ENCODE results near the gene KRTAP6-2. TPM values are rescaled to one million over a fixed set of nuclear protein-coding genes. Genes with fewer than 3 reads are reported as not detected.

Gene KRTAP6-2
- total and polyA plus RNA-seq, 2 experiments from 2014 or later, result not detected

DNA sequence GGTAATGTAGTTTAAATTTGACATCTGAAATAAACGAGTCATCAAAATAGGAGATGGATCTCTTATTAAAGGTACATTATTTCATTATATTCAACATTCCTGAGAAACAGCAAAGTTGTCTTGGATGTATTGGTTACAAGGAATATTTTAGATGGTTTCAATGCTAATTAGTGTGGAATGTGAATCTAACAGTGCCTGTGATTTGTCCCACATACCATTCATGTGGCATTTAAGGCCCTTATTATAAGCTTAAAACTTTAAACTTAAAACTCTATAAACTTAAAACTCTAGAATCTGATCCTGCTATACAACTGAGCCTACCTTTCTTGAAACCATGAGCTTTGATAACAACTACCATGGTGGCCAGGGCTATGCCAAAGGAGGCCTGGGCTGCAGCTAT lies 2.1 kb upstream of the KRTAP6-2 start, which contains the start of gene KRTAP22-1 (continued):
- TF ChIP-seq, protein P1, sequence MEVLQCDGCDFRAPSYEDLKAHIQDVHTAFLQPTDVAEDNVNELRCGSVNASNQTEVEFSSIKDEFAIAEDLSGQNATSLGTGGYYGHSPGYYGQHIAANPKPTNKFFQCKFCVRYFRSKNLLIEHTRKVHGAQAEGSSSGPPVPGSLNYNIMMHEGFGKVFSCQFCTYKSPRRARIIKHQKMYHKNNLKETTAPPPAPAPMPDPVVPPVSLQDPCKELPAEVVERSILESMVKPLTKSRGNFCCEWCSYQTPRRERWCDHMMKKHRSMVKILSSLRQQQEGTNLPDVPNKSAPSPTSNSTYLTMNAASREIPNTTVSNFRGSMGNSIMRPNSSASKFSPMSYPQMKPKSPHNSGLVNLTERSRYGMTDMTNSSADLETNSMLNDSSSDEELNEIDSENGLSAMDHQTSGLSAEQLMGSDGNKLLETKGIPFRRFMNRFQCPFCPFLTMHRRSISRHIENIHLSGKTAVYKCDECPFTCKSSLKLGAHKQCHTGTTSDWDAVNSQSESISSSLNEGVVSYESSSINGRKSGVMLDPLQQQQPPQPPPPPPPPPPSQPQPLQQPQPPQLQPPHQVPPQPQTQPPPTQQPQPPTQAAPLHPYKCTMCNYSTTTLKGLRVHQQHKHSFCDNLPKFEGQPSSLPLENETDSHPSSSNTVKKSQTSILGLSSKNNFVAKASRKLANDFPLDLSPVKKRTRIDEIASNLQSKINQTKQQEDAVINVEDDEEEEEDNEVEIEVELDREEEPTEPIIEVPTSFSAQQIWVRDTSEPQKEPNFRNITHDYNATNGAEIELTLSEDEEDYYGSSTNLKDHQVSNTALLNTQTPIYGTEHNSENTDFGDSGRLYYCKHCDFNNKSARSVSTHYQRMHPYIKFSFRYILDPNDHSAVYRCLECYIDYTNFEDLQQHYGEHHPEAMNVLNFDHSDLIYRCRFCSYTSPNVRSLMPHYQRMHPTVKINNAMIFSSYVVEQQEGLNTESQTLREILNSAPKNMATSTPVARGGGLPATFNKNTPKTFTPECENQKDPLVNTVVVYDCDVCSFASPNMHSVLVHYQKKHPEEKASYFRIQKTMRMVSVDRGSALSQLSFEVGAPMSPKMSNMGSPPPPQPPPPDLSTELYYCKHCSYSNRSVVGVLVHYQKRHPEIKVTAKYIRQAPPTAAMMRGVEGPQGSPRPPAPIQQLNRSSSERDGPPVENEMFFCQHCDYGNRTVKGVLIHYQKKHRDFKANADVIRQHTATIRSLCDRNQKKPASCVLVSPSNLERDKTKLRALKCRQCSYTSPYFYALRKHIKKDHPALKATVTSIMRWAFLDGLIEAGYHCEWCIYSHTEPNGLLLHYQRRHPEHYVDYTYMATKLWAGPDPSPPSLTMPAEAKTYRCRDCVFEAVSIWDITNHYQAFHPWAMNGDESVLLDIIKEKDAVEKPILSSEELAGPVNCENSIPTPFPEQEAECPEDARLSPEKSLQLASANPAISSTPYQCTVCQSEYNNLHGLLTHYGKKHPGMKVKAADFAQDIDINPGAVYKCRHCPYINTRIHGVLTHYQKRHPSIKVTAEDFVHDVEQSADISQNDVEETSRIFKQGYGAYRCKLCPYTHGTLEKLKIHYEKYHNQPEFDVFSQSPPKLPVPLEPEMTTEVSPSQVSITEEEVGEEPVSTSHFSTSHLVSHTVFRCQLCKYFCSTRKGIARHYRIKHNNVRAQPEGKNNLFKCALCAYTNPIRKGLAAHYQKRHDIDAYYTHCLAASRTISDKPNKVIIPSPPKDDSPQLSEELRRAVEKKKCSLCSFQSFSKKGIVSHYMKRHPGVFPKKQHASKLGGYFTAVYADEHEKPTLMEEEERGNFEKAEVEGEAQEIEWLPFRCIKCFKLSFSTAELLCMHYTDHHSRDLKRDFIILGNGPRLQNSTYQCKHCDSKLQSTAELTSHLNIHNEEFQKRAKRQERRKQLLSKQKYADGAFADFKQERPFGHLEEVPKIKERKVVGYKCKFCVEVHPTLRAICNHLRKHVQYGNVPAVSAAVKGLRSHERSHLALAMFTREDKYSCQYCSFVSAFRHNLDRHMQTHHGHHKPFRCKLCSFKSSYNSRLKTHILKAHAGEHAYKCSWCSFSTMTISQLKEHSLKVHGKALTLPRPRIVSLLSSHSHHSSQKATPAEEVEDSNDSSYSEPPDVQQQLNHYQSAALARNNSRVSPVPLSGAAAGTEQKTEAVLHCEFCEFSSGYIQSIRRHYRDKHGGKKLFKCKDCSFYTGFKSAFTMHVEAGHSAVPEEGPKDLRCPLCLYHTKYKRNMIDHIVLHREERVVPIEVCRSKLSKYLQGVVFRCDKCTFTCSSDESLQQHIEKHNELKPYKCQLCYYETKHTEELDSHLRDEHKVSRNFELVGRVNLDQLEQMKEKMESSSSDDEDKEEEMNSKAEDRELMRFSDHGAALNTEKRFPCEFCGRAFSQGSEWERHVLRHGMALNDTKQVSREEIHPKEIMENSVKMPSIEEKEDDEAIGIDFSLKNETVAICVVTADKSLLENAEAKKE (CRISPR knock-in tag; IDR thresholded peaks at IDR 0.05), result no peak
- TF ChIP-seq, protein P2, sequence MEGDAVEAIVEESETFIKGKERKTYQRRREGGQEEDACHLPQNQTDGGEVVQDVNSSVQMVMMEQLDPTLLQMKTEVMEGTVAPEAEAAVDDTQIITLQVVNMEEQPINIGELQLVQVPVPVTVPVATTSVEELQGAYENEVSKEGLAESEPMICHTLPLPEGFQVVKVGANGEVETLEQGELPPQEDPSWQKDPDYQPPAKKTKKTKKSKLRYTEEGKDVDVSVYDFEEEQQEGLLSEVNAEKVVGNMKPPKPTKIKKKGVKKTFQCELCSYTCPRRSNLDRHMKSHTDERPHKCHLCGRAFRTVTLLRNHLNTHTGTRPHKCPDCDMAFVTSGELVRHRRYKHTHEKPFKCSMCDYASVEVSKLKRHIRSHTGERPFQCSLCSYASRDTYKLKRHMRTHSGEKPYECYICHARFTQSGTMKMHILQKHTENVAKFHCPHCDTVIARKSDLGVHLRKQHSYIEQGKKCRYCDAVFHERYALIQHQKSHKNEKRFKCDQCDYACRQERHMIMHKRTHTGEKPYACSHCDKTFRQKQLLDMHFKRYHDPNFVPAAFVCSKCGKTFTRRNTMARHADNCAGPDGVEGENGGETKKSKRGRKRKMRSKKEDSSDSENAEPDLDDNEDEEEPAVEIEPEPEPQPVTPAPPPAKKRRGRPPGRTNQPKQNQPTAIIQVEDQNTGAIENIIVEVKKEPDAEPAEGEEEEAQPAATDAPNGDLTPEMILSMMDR (conservative IDR thresholded peaks at IDR 0.05; ENCODE audit: low read depth in 2 of 2), result no peak
- TF ChIP-seq ZNF331 (CRISPR knock-in tag; IDR thresholded peaks at IDR 0.05; ENCODE audit: low read depth), result no peak
- no peak for TF ChIP-seq NANOG (IDR thresholded peaks at IDR 0.05; ENCODE audit: borderline replicate concordance)
- no peak for TF ChIP-seq STAT1 (IDR thresholded peaks at IDR 0.05; ENCODE audit: unreplicated experiment)

DNA sequence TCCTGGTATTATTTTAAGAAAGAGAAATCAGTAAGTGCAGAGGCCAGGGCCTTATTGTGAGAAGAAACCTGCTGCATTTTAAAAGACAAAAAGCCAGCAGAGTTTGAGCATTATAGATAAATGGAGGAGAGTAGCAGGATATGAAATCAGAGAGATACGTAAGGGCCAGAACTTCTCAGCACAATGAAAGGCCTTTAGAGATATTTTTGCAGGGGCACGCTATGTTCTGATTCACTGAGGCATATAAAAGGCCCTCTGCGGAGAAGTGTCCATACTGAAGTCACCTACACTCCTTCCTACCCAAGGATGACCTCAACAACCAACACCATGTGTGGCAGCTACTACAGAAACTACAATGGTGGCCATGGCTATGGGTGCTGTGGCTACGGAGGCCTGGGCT lies 6.6 kb downstream of the KRTAP6-2 start, which contains the start of gene KRTAP6-3:
Gene KRTAP6-3, plus strand, starts transcription at position 301 of the 400 bp plus-strand sequence. Its CDS starts 6 bp downstream, at position 307.
- Histone ChIP-seq H4K20me1 (replicated peaks; ENCODE audit: insufficient read depth) (no peaks in the 10 kb centered on the region), H2AFZ (no peak within 1 kb of the TSS), H3K4me2 (no peak within 1 kb of the TSS), H3K27me3 (ENCODE audit: insufficient read depth) (no peaks in the 10 kb centered on the region), H3K4me1 (ENCODE audit: insufficient read depth) (no peaks in the 10 kb centered on the region), H3K36me3 (ENCODE audit: insufficient read depth) (no peaks in the 10 kb centered on the region), H3K27ac (ENCODE audit: low read depth) (no peak within 1 kb of the TSS), H3K9me2 (ENCODE audit: insufficient read depth) (no peaks in the 10 kb centered on the region), H3K4me3 (no peak within 1 kb of the TSS), H3K79me2 (replicated peaks; ENCODE audit: insufficient read depth) (no peaks in the 10 kb centered on the region), H3F3A (replicated peaks; ENCODE audit: low read depth) (no peaks in the 10 kb centered on the region)
- DNase-seq (ENCODE audit: low spot score) (no peak), ATAC-seq (no peak)
- Mint-ChIP-seq H3K4me3 (no peak within 1 kb of the TSS), H3K4me1 (no peaks in the 10 kb centered on the region), H3K27me3 (ENCODE audit: insufficient read depth, low read depth, poor library complexity) (no peaks in the 10 kb centered on the region), H3K9me3 (no peaks in the 10 kb centered on the region), H3K36me3 (ENCODE audit: low read depth) (no peaks in the 10 kb centered on the region), H3K27ac (no peak within 1 kb of the TSS)
- TF ChIP-seq POLR2AphosphoS5 (IDR thresholded peaks at IDR 0.05; ENCODE audit: low read depth) (no peak), EZH2 (IDR thresholded peaks at IDR 0.05; ENCODE audit: low read depth, unreplicated experiment) (no peak)
- TF ChIP-seq, protein P1 (CRISPR knock-in tag; IDR thresholded peaks at IDR 0.05), result no peak

Data from GM23338 (cell line).